HCT116 (cell line): Measurements from ENCODE around the gene ZSCAN9.

Experiments
- CTCF ChIP-seq, 3 experiments: fragments of 200-600 bp in 1 of 3; sonication (generic) in 1 of 3; IDR thresholded peaks in 2 of 3; conservative IDR thresholded peaks in 1 of 3; 2 replicates each; pipeline ENCODE4 v1.5.1; 2012 to 2017; ENCODE audit warnings: low read depth in 2 of 3, low read length in 2 of 3, antibody characterized with exemption in 1 of 3, borderline replicate concordance in 1 of 3, control low read depth in 1 of 3, mild to moderate bottlenecking in 1 of 3, mixed read lengths in 1 of 3, mixed run types in 1 of 3, moderate library complexity in 1 of 3; ENCODE audit not compliant: insufficient read depth in 1 of 3
- EZH2phosphoT487 ChIP-seq: fragments of 200-600 bp; IDR thresholded peaks from 2 replicates; pipeline ENCODE4 v1.6.1; 2018; ENCODE audit warnings: antibody characterized with exemption, borderline replicate concordance
- POLR2A ChIP-seq: IDR thresholded peaks from 2 replicates; pipeline ENCODE4 v1.7.0; 2011; ENCODE audit warnings: borderline replicate concordance; ENCODE audit not compliant: insufficient read depth, insufficient read length; ENCODE audit errors: extremely low read depth
- RAD21 ChIP-seq: IDR thresholded peaks from 2 replicates; pipeline ENCODE4 v1.6.1; 2012; ENCODE audit warnings: low read depth, mild to moderate bottlenecking
- ZFX ChIP-seq: fragments of 450-650 bp; IDR thresholded peaks from 2 replicates; pipeline ENCODE4 v1.6.1; 2017

GRCh38 chr6:28282926-28283325 is 57.9 kb downstream of the ZSCAN9 start:
- TF ChIP-seq CTCF (IDR thresholded peaks at IDR 0.05 in 2 of 3, conservative IDR thresholded peaks at IDR 0.05 in 1 of 3; ENCODE audit: borderline replicate concordance in 1 of 3, insufficient read depth in 1 of 3, low read depth in 2 of 3, low read length in 2 of 3) (no peak), ZFX (no peak), POLR2A (no peak), EZH2phosphoT487 (no peak), RAD21 (no peak)
